NCI-H345 treated with DMSO at 0.1 percent for 48 hours (cell line): ENCODE data around the gene KIAA0040.
A peak's percentile ranks its signal among the peaks of the same experiment; 100 is the strongest.

ENCODE experiments used
- DNase-seq: peaks from one replicate; lab custom pipeline; 2025; ENCODE audit not compliant: unreplicated experiment; lab: John Stamatoyannopoulos, UW

The KIAA0040 gene

DNA sequence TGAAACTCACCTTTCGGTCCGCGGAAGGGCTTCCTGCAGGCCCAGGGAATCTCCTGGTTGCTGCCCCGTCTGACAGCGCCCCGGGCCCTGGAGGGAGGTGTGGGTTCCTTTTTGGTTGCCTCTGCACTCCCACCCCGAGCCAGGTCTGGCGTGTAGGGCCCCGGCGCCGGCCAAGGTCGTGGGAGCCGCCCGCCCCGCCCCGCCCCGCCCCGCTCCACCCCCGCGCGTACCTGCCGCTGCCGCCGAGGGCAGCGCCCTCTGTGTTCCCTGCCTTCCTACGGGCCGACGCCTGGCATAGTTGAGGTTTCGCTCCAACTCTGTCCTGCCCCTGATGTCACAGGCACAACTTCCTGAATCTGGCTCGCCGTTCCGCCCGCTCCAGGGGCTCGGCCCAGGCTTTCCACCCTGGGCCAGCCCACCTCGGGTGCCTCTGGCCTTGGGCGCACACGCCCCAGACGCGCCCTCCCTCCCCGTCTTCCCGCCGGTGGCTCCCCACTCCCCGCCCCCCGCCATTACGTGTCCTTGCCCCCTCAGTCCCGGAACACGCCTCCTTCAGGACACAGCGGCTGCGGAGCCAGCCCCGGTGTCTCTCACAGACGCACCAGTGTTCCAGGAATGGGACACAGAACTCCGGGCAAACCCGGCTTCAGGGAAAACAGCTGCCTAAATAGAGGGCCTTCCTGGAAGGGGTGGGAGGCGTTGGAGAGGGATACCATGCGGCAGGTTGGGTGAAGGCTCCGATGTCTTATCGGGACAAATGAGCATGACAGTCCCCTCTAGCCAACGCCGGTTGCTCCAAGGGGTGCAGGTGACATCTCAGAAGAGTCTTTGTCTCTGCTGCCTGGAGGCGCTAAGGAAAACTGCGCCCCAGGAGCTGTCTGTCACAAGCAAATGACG lies at the start of gene KIAA0040:
TSS of gene KIAA0040 (minus strand) at position 147 of the 897 bp plus-strand sequence. CDS start 31,763 bp downstream, outside the sequence.
- peak; percentile 44 for DNase-seq

DNA sequence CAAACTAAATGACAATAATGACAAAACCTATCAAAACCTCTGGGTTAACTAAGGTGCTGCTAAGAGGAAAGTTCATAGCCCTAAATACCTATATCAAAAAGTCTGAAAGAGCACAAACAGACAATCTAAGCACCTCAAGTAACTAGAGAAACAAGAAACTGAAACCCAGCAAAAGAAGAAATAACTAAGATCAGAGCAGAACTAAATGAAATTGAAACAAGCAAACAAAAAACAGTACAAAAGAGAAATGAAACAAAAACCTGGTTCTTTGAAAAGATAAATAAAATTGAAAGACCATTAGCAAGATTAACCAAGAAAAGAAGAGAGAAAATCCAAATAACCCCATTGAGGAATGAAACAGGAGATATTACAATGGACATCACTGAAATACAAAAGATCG lies 44.8 kb upstream of the KIAA0040 start:
- no peak for DNase-seq

DNA sequence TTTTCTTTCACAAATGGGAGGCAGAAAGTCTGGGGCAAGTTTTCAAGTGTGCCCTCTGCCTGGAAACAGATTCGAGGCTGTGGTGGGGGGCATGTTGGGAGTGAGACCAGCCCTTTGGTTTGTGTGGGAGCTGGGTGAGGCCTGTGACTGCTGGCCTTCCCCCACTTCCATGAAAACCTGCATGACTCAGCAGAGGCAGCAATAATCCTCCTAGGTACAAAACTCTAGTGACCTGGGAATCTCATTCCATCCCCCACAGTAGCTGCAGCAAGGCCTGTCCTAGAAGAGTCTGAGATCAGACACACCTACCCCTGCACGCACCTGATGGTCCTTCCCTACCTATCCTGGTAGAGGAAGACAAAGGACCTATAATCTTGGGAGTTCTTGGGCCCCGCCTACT lies 42.1 kb upstream of the KIAA0040 start:
- DNase-seq, result no peak

DNA sequence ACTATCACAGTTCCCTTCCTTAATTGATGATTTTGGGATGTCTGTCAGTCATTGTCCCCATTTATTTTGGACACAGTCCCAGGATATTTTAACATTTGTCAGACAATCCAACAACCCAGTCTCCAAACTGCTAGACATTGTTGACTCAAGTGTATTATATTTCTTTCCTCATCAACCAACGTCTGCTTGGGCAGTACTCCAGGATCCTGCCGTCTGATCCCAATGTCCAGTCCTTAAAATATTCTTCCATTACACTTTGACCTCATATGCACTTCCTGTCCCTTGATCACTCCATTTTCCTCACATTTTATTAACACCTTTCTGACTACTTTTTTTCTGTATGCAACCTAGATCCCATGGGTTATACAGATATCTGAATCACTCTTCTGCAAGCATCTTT lies 39.8 kb upstream of the KIAA0040 start:
- DNase-seq, result no peak

DNA sequence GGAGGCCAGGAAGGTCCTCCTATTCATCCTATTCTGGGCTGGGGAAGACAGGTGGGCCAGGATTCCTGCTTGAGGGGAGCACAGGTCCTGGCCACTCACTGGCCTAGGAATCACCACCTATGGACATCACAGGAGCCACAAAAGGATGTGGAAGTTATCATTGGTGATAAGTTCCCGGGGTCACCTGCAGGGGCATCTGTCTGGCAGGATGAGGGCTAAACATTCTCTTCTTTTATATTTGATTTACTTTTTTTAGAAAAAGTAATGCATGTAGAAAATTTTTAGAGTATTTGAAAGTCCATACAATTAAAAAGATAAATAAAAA lies 33.2 kb upstream of the KIAA0040 start:
- no peak for DNase-seq

DNA sequence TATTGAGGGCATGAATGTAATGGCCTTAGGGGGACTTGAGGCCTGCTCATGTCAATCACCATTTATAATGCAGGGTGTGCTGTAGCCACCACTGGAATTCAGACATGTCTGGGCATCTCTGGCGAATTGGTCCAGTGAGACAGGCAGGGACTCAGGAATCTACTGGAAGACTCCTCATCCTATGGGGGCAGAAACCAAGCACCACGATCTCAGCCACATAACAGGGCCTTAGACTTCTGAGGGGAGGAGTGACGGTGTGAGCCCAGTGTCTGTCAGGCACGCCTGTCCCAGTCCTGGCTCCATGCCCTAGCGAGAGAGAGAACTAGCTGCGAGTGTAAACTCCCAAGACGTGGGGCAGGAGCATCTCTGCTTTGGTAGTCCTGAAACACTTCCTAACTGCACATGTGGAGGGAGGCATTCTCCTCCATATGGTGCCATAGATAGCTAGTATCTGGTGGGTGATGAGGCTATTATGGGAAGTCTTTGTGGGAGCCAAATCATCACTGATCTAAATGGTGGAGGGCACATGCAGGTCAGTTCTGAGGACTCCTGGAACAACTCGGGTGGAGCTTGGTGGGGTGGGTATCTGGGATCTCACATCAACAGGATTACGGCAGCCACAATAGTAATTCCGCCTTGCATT lies 29.8 kb upstream of the KIAA0040 start:
- no peak for DNase-seq

DNA sequence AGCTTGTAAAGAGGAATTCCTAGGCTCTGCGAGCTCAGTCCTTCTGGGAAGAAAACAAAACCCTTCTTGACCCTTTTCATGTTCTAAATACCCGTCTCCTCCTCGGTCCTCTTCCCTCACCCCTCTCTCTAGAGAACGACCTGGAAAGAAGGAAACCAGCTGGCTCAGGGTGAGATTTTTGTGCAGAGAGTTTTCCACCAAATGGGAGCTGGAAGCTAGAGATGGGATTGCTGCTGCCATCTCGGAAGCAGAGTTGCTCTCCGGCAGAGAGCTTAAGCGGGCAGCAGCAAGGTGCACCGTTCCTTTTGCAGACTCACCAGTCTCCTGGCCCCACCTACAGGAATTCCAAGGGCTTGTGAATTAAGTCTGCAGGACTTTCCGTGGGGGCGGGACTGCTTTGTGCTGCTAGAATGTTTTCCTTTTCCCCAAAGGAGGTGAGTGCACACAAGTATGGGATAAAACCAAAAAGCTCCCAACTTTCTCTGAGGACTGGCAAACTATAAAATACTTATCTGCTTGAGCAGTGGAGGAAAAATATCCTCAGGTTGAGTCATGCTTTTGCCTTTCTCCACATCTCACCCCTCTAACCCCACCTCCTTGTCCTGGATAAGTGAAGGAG lies 29.1 kb upstream of the KIAA0040 start:
- no peak for DNase-seq

DNA sequence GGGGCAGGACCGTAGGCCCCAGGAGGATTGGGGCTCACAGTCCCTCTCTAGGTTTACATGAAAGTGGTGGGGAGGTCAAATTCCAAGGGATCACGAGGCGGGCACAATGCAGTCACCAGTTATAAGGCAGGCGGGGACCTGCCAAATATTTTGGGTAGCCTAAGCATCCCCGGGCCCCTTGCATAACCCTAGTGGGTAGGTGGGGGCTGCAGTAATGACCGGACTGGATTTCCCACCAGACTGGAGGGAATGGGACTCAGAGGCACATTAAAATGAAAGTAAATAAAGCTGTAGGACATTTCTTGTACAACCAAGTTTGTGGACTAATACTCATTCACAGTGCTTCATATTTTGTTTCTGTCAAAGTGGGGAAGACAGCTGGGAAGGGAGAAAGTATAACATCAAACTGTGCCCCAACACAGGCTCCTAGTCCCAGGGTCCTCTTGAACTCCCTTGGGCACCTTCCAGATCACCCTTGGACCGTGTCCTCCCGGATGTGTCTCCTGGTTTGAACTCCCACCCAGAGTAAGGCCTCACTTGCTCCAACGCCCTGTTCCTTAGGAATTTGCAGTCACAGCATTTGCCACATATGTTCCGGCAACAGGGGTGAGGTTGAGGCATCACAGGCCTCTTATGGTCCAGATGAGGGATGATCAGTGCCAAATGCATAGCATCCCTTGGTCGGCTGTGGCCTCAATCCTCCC lies 28.4 kb upstream of the KIAA0040 start:
- DNase-seq, result no peak

DNA sequence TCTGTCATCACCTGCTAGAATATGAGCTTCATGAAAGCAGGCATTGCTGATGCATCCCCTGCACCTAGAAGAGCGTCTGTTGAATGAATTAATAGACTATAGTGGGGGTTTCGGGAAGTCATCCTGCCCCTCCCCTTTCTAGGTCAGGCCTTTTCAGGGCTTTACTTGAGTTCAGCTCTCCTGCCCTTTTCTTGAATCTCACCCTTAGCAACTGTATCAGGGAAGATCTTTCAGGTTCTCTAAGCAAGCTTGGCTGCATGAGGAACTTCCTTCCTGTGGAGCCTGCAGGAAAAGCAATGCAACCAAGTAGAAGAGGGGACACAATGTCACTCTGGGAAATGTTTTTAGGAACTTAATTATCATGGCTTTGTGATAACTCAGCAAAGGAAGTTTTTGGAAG lies 27.2 kb upstream of the KIAA0040 start:
- no peak for DNase-seq

DNA sequence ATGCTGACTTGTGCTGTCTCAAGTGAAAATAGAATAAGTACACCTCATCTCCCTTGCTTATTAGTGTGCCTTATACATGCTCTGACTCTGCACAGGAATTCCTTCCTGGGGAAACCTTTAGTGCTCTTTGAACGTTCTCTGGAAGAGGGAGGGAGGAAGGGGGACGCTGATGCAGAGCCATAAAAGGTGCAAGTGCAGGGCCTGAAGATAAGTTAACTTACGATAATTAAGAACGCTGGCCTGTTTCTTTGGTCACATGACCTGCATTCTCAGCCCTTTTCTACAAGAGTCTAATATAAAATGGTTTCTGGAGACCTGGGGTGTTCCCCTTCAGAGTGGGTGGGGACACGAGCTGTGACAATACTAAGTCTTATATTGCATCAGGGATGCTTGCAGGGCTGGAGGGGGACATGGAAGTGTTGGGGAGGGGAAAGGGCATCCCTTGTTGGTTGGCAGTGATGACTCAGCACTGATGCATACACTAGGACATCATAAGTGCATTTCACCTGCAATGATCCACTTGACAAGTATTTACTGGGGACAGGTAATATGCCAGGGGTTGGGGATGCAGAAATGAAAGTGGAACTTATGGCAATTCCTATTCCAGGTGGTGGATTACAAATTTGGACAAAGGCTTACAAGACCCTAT lies 26.3 kb upstream of the KIAA0040 start:
- no peak for DNase-seq

DNA sequence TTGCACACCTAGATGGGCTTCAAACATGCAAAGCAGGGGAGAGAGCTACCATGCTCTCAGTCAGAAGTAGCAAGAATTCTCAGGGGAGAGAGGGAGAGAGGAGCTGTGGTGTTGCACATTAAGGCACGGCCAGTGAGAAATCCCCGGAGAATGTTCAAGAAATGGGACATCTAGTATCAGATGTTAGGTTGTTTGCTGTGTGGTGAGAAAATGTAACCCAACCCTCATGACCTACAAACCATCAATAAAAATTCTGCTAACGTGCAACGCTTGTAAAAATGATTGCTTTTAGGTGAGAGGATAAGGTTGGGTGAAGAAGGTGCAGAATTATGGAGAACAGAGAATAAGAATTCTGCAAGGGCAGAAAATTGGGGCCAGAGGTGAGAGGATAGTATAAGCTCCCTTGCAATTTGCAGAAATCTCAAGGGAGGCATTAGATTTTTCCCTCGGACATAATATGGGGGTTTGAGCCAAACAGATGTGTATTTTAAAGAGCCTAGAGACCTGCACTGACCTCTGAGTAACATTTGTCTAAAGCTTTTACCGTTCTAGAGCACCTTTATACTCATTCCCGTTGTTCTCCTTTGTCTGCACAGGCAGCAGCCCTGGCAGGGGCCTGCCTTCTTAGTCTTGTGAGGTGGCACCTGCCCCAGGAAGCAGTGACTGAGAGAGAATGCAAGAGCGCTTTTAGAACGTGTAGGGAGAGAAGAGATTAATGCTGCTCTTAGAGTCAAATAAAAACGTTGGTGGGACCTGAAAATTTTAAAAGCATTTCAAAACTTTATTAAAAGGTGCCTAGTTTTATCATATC lies 25.4 kb upstream of the KIAA0040 start:
- DNase-seq, result no peak

DNA sequence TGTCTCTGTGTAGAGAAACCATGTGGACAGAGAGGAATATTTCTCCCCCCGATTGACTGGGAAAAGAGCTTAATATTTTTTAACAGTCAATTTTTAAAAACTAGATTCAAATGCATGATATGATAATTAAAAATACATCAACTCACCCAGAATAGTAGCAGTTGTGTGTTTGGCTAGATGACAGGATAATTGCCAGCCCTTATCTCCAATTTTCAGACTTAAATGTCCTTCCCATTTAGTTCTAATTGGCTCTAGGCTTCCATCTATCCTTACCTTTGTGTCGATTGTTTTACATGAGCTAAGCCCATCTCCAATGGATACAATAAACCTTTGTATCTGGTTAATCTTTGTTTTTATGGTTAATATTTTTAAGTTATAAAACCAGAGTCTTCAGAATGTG lies 23.9 kb upstream of the KIAA0040 start:
- DNase-seq, result no peak

DNA sequence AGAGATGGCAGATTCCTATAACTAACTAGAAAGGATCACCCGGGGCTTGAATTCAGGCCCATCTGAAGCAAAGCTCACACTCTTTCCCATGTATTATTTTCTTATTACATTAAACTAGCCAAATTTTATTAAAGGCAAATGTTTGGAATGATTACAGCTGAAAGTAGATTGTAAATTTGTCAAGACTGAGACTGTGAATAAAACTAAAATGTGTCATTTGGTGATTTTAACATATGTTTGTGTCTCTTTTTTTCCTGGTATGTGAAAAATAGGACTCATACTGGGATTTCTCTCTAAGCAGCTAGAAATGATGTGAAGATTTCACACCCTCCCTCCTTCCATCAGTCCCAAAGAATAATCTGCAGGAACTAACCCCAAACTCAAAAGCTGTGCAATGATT lies 19.1 kb upstream of the KIAA0040 start:
- DNase-seq, result no peak

DNA sequence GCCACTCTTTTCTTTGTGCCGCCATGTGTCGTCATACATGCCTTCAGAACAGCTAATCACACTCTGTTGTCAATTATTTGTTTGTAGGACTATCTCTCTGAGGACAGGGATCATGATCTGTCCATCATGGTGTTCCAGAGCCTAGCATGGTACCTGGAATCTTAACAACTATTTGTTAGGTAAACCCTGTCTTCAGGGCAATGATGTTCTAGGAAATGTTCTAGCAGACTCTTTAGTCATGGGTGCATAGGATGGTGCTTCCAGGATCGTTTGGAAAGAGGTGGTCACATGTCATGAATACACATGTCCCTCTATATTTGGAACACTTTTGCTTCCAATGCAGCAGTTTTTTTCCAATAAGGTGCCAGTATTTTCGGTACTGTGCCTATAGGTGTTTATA lies 18.2 kb upstream of the KIAA0040 start:
- DNase-seq, result no peak

DNA sequence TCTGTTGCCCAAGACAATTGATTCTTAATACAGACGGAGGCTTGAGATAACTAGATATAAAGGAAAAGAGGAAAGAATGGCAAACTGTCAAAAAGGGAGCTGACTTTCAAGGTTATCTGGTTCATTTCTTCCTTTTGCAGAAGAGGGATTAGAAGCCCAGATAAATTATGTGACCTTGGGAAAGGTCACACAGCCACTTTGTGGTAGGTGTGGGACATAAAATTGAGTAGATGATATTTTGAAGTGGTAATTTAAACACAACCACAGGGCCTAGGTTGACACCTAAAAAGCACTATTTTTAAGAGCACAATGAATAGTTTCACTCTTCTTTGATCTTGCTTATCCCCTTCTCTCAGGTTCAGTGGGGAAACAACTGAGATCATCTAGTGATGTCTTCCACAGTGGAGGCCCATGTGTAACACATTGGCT lies 16.9 kb upstream of the KIAA0040 start:
- no peak for DNase-seq

DNA sequence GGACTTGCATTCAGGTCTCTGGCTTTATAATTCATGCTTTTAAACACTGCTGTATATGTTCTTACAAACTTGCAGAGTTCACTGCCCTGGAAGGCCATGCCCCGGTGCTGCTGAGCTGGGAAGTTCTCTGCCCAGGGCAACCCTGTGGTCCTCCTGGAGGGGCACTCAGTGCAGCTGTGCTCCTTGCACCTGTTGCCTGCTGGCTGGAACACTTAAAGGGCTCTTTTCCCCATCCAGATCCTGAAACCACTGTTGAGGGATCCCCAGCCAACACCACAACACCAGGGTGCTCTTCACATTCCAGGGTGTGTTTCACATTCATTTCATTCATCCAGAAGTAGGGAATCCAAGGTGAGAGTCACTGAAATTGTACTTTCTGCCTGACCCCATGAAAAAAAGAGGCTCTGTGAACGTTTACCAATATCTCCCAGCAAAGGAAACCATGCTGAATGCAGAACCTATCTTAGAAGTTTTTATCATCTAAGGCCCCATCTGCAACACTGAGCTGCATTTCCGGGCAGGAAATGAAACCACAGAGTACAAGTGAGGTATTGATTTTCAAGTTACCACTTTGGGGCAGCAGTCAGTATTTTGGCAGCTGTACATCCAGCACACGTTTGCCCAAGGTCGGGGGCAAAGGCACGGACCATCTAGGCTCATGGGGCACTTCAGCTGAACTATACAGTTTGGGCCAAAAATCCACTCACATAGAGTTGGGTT lies 16.4 kb upstream of the KIAA0040 start:
- no peak for DNase-seq

DNA sequence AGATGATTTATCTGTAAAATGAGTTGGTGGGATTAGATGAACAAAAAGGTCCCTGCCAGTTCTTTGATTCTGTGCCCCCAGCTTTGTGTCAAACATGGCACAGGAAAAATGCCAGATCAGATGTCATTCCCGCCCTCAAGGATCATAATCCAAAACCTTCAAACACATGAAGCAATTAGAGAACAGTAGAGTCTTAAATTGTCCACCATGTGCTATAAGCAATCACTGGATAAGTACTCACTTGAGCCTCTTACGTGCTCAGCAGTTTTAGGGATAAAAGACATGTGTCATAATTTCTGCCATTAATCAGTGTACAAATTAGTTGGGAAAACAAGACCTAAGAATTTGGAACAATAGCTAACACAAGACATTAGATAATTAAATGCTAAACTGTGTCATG lies 15.4 kb upstream of the KIAA0040 start:
- DNase-seq, result no peak

DNA sequence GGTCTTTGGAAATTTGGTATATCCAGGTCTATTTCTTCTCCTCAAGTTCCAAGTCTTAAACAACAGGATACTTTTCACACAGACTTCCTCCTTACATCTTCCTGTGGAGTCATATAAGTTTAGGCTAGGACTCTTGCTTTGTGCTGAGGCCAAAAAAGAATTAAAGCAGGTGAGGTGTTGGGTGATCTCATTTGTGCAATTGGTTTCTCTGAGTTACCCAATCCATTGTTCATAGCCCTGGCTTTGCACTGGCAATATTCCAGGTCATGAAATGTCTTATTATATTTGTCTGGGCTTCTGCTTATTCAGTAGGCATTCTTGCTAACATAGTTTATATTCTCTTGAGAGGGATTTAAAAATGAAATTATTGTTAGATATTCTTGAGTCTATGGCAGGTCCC lies 14.1 kb upstream of the KIAA0040 start:
- no peak for DNase-seq

DNA sequence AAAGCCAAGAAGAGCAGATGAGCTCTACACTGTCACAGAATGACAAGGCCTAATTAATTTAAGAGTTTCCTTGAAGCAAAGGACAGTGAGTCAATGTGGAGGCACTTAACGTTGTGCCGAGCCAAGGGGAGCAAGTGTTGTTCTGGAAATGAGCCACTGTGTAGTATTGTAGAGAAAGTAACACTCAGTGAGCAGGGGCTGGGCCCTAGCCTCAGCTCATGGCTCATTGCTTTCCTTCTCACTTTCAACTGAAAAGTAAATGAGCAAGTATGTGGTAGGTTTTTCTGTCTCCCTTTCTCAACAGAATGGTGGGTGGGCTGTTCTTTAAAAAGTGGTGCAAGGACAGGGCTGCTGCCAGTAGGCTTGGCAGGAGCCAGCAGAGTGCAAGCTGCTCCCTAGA lies 11.8 kb upstream of the KIAA0040 start:
- DNase-seq, result no peak
